HEK293 (cell line): ENCODE data around the gene MORN1.

Experiments used
- CTCF ChIA-PET: fragments of 350-600 bp; formaldehyde crosslinking; extraction: SDS; loops from one replicate; lab custom pipeline; 2021; ENCODE audit warnings: antibody characterized with exemption; lab: Yijun Ruan, JAX
- POLR2A ChIA-PET: fragments of 300-600 bp; formaldehyde crosslinking; extraction: SDS; loops from one replicate; lab custom pipeline; 2020; ENCODE audit warnings: antibody characterized with exemption, inconsistent platforms; lab: Yijun Ruan, JAX
- H3K27ac ChIP-seq: fragments of 200-500 bp; sonication (Bioruptor generic); 2 replicates; pipeline ENCODE4 v1.5.1; 2014; ENCODE audit warnings: low read depth, low read length, control low read depth, inconsistent platforms; ENCODE audit errors: extremely low read depth
- H3K36me3 ChIP-seq, 2 experiments: fragments of 200-500 bp in 1 of 2; sonication (Bioruptor generic) in 1 of 2; 1 replicate in 1 of 2; 2 replicates in 1 of 2; pipeline ENCODE4 v1.5.1; 2014 to 2017; ENCODE audit warnings: inconsistent platforms in 2 of 2, low read length in 2 of 2; ENCODE audit not compliant: control insufficient read depth in 2 of 2, insufficient read depth in 1 of 2
- H3K4me1 ChIP-seq: fragments of 200-500 bp; sonication (Bioruptor generic); 2 replicates; pipeline ENCODE4 v1.5.1; 2014; ENCODE audit warnings: mild to moderate bottlenecking, low read length, inconsistent platforms; ENCODE audit not compliant: control insufficient read depth, insufficient read depth
- H3K4me3 ChIP-seq: 2 replicates; pipeline ENCODE4 v1.5.1; 2011; ENCODE audit warnings: low read depth, mild to moderate bottlenecking, control low read depth, low read length, moderate library complexity
- H3K9me3 ChIP-seq: fragments of 200-500 bp; sonication (Bioruptor generic); 2 replicates; pipeline ENCODE4 v1.5.1; 2014; ENCODE audit warnings: low read depth, low read length, inconsistent platforms; ENCODE audit not compliant: control insufficient read depth, insufficient read depth
- CTCF ChIP-seq: fragments of 450-650 bp; formaldehyde crosslinking; IDR thresholded peaks from 2 replicates; pipeline ENCODE4 v1.5.1; 2016; ENCODE audit warnings: missing biosample characterization, missing genetic modification characterization
- GLIS2 ChIP-seq: fragments of 450-650 bp; formaldehyde crosslinking; IDR thresholded peaks from 2 replicates; pipeline ENCODE4 v1.5.1; 2016; ENCODE audit warnings: missing biosample characterization, missing genetic modification characterization
- HIC1 ChIP-seq: fragments of 450-650 bp; formaldehyde crosslinking; IDR thresholded peaks from 2 replicates; pipeline ENCODE4 v1.5.1; 2016; ENCODE audit warnings: missing biosample characterization, missing genetic modification characterization
- KLF7 ChIP-seq: fragments of 450-650 bp; formaldehyde crosslinking; IDR thresholded peaks from 2 replicates; pipeline ENCODE4 v1.5.1; 2016; ENCODE audit warnings: missing biosample characterization, missing genetic modification characterization, borderline replicate concordance
- KLF8 ChIP-seq: fragments of 450-650 bp; formaldehyde crosslinking; IDR thresholded peaks from 2 replicates; pipeline ENCODE4 v1.5.1; 2016; ENCODE audit warnings: missing biosample characterization, missing genetic modification characterization
- PATZ1 ChIP-seq: fragments of 450-650 bp; formaldehyde crosslinking; IDR thresholded peaks from 2 replicates; pipeline ENCODE4 v1.5.1; 2016; ENCODE audit warnings: missing biosample characterization, missing genetic modification characterization
- REST ChIP-seq: fragments of 450-650 bp; formaldehyde crosslinking; IDR thresholded peaks from 2 replicates; pipeline ENCODE4 v1.5.1; 2016; ENCODE audit warnings: missing biosample characterization, missing genetic modification characterization
- ZBTB26 ChIP-seq: fragments of 450-650 bp; formaldehyde crosslinking; optimal IDR thresholded peaks from 2 replicates; pipeline ENCODE3; 2016; ENCODE audit warnings: missing biosample characterization, mild to moderate bottlenecking, missing genetic modification characterization
- ZNF433 ChIP-seq: fragments of 450-650 bp; formaldehyde crosslinking; IDR thresholded peaks from 2 replicates; pipeline ENCODE4 v1.5.1; 2016; ENCODE audit warnings: missing biosample characterization, missing genetic modification characterization, low read depth
- ZNF510 ChIP-seq: fragments of 450-650 bp; formaldehyde crosslinking; IDR thresholded peaks from 2 replicates; pipeline ENCODE4 v1.5.1; 2018; ENCODE audit warnings: mild to moderate bottlenecking, missing genetic modification characterization, missing biosample characterization; ENCODE audit not compliant: insufficient replicate concordance
- ZNF768 ChIP-seq: fragments of 450-650 bp; formaldehyde crosslinking; IDR thresholded peaks from 2 replicates; pipeline ENCODE4 v1.5.1; 2018; ENCODE audit warnings: missing biosample characterization, mild to moderate bottlenecking, missing genetic modification characterization
- ZNF777 ChIP-seq: fragments of 450-650 bp; formaldehyde crosslinking; IDR thresholded peaks from 2 replicates; pipeline ENCODE4 v1.5.1; 2017; ENCODE audit warnings: missing biosample characterization, missing genetic modification characterization, borderline replicate concordance
- TF ChIP-seq, protein P1 (sequence below): fragments of 450-650 bp; formaldehyde crosslinking; IDR thresholded peaks from 2 replicates; pipeline ENCODE4 v1.5.1; 2016; ENCODE audit warnings: missing biosample characterization, missing genetic modification characterization
- TF ChIP-seq, protein P2 (sequence below): fragments of 450-650 bp; formaldehyde crosslinking; IDR thresholded peaks from 2 replicates; pipeline ENCODE4 v1.5.1; 2016; ENCODE audit warnings: missing biosample characterization, missing genetic modification characterization

MORN1 gene

DNA sequence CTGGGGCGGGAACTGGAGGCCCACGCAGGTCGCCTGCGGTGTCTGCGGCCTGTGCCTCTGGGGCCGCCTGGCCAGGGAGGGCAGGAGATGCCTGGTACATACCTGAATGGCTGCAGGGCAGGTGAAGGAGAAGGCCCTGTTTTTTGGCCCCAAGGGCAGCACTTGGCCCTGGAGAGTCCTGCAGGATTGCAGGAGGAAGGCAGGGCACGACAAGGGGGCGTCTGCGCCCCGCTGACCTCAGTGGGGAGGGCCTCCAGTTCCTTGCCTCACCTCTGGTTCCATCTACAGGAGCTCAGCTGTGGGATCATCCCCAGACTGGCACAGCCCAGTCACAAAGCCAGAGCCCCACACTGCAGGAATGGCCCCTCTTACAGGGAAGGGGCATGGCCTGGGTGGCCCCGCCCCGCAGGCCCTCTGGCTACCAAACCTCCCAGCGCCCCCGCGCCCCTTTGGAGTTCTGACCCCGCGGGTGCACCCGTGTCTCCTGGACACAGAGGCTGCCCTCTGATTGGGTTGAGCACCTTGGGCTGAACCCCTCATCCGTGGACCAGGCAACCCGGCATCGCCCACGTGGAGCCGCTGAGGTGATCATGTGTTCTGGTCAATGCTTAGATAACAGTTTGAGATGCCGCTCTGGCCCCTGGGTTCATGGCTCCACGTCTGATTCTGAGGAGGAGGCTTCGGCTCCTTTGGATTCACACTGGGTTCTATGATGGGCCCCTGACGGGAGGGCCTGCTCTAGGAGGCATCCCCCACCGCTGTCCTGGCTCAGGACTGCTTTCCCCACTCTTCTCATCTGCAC lies 22.3 kb upstream of the MORN1 start (continued):
- TF ChIP-seq, protein P1, sequence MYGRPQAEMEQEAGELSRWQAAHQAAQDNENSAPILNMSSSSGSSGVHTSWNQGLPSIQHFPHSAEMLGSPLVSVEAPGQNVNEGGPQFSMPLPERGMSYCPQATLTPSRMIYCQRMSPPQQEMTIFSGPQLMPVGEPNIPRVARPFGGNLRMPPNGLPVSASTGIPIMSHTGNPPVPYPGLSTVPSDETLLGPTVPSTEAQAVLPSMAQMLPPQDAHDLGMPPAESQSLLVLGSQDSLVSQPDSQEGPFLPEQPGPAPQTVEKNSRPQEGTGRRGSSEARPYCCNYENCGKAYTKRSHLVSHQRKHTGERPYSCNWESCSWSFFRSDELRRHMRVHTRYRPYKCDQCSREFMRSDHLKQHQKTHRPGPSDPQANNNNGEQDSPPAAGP (tag by site-specific recombination): no peak
- no peak for TF ChIP-seq ZNF777 (tag by site-specific recombination)
- peak; percentile 7; the same call in 1 of the 2 replicates for TF ChIP-seq GLIS2 (tag by site-specific recombination)
- peak; percentile 53; the same call in 1 of the 2 replicates for TF ChIP-seq KLF7 (tag by site-specific recombination)
- TF ChIP-seq PATZ1 (tag by site-specific recombination): peak; percentile 31; the same call in 1 of the 2 replicates
- TF ChIP-seq KLF8 (tag by site-specific recombination): peak; percentile 13; the same call in 1 of the 2 replicates
- no peak for TF ChIP-seq ZNF510 (tag by site-specific recombination)

DNA sequence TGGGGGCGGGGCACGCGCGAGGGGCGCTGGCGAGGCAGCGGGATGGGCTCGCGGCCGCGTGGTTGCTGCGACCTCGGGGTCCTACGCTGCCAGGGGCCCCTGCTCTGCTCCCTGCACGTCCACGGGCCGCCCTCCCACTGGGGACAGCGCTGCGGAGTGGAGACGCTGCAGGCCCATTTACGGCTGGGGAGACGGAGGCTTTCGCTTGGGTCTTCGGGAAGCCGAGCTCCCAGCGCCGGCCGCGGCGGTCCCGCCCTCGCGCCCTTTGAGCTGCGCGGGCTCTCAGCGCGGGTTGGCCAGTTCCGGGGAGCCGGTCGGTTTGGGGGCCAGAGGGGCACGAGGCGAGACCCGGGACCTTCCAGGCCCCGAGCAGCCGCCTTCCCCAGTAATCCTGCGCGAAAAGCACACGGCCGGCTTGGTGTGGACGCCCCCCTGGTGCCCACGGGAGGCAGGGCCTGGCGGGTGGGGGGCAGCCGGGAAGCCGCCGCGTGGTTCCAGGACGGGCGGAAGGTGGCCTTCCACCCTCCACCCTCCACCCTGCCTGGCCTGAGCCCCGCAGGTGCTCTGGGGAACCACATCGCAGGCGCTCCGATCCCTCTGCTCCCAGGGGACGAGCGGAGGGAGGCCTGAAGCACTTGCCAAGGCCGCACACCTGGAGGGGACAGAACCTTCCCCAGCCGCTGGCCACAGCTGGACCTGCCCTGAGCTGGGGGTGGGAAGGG lies 21.6 kb upstream of the MORN1 start:
- CTCF ChIA-PET: interaction anchor here (1.4 kb wide), 1 partner anchor 135 kb away, joined by 4 read pairs; no protein-coding TSS in a partner anchor
- peak overlapping the region; percentile 59 for H3K4me3 ChIP-seq
- no peaks in the 10 kb centered on the region for H3K9me3 ChIP-seq
- no peaks in the 10 kb centered on the region for H3K4me1 ChIP-seq
- POLR2A ChIA-PET: interaction anchor here (1.1 to 1.4 kb wide), 2 partner anchors 134 to 218 kb away, joined by 4 to 6 read pairs; partner anchors contain the start of gene FAAP20
- H3K27ac ChIP-seq: peak overlapping the region; percentile 32; the same call in 1 of the 2 replicates
- H3K36me3 ChIP-seq: peaks cover 0 to 25% of the 10 kb centered on the region in 2 experiments; a peak in 1 of 3 replicates
- peak; percentile 90 for TF ChIP-seq ZBTB26 (tag by site-specific recombination)
- 0 out of 2 replicates have a peak, but pooled peaks have one; percentile 54 for TF ChIP-seq KLF7 (tag by site-specific recombination)
- TF ChIP-seq, protein P2, sequence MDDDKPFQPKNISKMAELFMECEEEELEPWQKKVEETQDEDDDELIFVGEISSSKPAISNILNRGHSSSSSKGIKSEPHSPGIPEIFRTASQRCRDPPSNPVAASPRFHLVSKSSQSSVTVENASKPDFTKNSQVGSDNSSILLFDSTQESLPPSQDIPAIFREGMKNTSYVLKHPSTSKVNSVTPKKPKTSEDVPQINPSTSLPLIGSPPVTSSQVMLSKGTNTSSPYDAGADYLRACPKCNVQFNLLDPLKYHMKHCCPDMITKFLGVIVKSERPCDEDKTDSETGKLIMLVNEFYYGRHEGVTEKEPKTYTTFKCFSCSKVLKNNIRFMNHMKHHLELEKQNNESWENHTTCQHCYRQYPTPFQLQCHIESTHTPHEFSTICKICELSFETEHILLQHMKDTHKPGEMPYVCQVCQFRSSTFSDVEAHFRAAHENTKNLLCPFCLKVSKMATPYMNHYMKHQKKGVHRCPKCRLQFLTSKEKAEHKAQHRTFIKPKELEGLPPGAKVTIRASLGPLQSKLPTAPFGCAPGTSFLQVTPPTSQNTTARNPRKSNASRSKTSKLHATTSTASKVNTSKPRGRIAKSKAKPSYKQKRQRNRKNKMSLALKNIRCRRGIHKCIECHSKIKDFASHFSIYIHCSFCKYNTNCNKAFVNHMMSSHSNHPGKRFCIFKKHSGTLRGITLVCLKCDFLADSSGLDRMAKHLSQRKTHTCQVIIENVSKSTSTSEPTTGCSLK (tag by site-specific recombination): no peak
- TF ChIP-seq, protein P1 (tag by site-specific recombination): 0 out of 2 replicates have a peak, but pooled peaks have one; percentile 53
- no peak for TF ChIP-seq ZNF433 (tag by site-specific recombination)
- TF ChIP-seq CTCF: peak; percentile 38; the same call in 1 of the 2 replicates
- TF ChIP-seq HIC1 (tag by site-specific recombination): peak; percentile 66; the same call in 1 of the 2 replicates
- TF ChIP-seq ZNF768 (tag by site-specific recombination): no peak
- peak; percentile 25; the same call in 1 of the 2 replicates for TF ChIP-seq REST (tag by site-specific recombination)
